HK-2 (cell line): ENCODE data around the gene PLXNC1.

Experiments used
- DNase-seq: peaks from one replicate; pipeline ENCODE4 v3.0.0-alpha.2; 2018; ENCODE audit not compliant: unreplicated experiment

The PLXNC1 gene

DNA sequence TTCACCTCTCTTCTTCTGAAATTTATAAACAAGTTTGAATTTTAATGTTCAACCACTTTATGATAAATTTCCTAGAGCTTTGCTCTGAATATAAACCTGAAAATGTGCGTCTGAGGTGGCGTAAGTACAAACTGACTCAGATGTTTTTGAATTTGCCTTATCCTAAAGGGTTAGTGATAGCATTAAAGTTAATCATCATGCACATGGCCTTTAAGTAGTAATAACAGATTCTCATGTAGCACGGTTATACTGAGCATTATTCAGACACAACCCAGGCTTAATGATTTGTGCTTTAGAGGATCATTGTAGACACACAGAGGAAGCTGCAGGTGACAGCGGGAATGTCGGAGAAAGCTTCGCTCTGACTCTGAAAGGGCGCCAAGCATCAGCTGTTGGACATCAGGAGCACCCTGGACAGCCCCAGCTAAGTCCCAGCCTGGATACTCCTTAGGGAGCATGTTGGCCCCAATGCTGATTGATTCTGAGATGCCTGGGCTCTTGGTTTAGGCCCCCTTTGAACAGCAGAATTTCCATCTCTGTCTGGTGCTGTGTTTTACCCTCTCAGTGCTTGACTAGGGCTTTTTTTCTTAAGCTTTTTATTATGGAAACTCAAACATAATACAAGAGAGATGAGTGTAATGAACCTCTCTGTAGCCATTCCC, 91.1 kb downstream of the PLXNC1 start:
- DNase-seq, result no peak

GRCh38 chr12:94240171-94240570, 91.8 kb downstream of the PLXNC1 start:
- DNase-seq, result no peak

DNA sequence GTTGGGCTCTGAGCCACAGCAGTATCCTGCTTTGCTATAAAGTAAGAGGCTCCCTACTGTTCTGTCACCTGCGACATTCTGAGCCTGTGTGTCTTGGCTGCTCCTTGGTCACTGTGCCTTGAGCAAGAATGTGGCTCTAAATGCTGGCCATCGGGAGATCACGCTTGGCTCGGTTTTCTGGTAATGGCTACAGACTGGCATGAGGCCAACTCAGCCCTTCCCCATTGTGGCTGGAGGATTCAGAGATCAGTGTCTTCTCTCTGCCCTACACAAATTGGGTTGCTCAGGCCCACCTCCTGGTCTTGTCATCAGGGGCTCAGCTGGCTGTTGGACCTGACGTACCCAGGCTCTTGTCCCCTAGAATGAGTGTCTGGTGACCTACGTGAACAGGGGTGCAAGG, 94.5 kb downstream of the PLXNC1 start:
- no peak for DNase-seq

- no peak for DNase-seq
These were observed 96.1 kb downstream of the PLXNC1 start for GRCh38 chr12:94244165-94245133.

DNA sequence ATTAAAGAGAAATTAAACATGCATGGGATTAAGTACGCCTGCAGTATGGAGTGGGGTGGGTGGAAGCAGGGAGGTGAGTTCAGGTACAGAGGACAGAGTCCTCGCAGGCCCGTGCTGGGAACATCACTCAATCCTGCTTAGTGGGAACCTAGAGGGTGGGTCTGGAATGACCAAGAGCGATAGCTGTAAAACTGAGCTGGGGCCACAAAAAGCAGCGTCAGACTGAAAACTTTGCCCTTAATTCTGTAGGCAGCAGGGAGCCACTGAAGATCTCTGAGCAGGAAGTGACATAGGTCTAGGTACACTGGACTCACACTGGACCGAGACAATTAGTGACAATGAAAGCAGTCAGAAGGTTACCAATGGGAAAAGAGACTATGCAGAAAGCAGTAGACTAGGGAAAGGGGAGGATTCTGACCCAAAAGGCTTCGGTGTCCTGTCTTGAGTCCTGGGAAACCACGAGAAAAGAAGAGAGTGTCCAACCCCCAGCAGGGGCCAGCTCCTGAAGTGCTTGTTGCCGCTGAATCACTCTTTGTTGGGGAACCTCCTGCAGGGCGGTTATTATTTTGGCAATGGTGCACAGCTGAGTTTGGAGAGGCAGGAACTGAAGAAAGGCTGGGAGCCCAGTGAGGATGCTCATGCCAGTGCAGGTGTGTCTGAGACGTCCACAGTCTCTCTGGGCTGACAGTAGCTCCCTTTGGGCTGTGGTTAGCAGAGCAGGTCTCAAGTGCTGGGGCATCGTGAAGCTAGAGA, 97.4 kb downstream of the PLXNC1 start:
- no peak for DNase-seq

DNA sequence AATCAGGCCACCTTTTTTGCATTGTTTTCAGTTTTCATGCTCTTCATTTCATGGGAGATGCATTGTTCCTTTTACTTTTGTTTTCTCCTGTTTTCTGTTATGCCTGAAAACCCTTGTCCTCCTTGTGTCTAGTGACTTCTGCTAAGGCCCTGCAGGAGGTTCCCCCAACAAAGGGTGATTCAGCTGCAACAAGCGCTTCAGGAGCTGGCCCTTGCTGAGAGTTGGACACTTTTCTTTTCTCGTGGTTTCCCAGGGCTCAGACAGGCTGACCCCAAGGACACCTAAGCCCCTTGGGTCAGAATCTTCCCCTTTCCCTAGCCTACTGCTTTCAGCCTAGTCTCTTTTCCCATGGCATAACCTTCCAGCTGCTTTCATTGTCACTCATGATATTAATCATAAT, 98.9 kb downstream of the PLXNC1 start:
- no peak for DNase-seq

- DNase-seq, result no peak
These were observed 100.2 kb downstream of the PLXNC1 start for GRCh38 chr12:94248582-94248981.

DNA sequence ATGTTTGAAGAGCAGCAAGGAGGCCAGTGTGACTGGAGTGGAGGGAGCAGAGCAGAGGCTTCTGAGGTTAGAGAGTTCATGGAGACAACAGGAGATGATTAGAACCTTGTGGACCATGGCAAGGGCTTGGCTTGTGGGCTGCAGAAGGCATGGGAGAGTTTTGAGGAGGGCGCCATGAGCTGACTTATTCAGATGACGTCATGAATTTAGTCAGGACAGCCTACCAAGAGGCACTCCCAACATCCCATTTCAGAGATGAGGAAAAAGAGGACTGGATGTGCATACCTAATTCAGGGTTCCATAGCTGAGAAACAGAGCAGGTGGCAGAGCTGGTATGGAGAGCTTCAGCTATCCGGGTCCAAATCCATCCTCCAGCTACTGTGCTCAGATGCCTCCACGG, 101.8 kb downstream of the PLXNC1 start:
- no peak for DNase-seq

- no peak for DNase-seq
These were observed 105.9 kb downstream of the PLXNC1 start for GRCh38 chr12:94254270-94254669.

- DNase-seq, result no peak
These were observed 106.6 kb downstream of the PLXNC1 start for GRCh38 chr12:94255006-94255405.

- no peak for DNase-seq
These were observed 107.1 kb downstream of the PLXNC1 start for GRCh38 chr12:94255428-94255827.

- no peak for DNase-seq
These were observed 110.2 kb downstream of the PLXNC1 start for GRCh38 chr12:94258593-94258992.

DNA sequence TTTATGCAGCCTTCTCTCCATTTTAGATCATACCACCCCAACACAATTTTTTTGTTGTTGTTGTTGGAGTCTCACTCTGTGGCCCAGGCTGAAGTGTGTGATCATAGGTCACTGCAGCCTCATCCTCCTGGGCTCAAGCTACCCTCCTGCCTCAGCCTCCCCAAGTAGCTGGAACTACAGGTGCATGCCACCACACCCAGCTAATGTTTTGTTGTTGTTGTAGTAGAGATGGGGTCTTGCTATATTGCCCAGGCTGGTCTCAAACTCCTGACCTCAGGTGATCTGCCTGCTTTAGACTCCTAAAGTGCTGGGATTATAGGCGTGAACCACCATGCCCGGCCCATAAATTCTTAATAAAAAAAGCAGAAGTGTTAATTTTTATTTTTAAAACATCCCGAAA, 111.6 kb downstream of the PLXNC1 start:
- no peak for DNase-seq

- no peak for DNase-seq
These were observed 112.3 kb downstream of the PLXNC1 start for GRCh38 chr12:94260717-94261116.

- DNase-seq, result no peak
These were observed 112.7 kb downstream of the PLXNC1 start for GRCh38 chr12:94261119-94261518.

DNA sequence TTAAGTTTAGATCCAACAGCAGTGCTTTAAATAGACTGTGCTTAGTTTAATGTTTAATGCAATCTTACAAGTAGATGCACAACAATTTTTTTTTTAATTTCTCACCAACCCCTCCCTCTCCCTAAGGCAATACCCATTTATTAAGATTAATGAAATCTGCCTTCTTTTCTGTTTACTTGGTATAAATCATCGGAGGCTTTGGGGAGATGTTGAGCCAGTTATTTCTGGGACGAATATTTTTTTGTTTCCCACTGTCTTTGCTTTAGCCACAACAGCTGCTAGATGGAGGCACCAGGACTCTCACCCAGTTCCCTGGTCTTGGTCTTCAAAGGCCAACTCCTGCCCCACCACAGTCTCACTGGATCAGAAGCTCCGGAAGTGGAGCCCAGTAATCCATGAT, 113.4 kb downstream of the PLXNC1 start:
- DNase-seq, result no peak

DNA sequence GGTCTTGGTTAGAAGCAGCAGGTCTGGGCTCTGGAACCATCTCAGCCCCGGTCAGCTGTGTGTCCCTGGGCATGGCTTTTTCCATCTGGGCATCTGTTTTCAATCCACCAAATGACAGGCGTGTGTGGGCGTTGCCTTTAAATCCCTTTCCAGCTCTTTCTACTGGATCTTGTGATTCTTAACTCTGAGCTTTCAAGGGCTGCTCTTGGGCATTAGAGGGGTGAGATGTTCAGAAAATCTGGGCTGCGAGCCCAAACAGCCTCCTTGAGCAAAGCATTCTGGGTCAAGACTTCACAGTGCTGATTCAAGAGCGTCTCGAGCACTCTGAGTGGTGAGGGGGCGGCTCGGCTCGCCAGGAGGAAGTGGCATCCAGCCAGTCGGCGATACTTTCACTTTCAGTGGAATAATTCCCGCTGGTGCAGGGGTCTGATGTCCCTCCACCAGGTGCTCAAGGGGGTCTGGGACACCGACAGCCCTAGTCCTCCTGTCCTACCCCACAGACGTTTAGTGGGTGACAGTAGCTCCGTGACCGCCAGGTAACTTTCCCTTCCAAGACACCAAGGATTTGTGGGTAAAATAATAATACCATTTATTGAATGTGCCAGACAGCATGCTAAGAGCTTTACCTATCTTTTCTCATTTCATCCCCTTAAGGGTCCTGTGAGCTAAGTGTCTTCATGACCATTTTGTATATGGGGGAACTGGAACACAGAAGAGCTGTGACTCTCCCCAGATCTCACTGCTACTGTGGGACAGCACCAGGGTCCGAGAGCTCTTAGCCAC, 114.0 kb downstream of the PLXNC1 start:
- peak; percentile 62 for DNase-seq

- DNase-seq, result no peak
These were observed 114.8 kb downstream of the PLXNC1 start for GRCh38 chr12:94263011-94263811.

- DNase-seq, result no peak
These were observed 115.7 kb downstream of the PLXNC1 start for GRCh38 chr12:94263905-94264561.
